Activated CD8-positive, alpha-beta memory T cell treated with anti-CD3 and anti-CD28 coated beads for 1 hour (primary cell): ENCODE data around the gene CENPU.

Source experiments
- DNase-seq, 2 donors: peaks; one replicate each; pipeline ENCODE4 v3.0.0-alpha.2; 2020; ENCODE audit warnings: low read depth in 1 of 2; ENCODE audit errors: extremely low read depth in 1 of 2

Gene CENPU

DNA sequence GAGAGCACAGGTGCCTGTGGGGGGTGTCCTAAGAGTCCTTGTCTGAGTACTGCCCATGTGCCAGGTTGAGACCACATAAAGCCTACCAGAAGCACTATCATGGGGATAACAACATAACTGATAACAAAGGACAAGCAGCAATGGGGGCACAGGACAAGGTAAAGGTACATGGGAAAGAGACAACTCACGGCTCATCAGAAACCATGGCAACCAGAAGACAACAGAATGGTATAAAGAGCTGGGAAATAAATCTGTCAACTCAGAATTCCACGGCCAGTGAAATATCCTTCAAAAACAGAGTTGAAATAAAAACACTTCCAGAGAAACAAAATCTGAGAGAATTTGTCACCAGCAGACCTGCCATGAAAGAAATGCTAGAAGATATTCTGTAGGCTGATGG is 20.0 kb downstream of the CENPU start:
- no peak for DNase-seq

GRCh38 chr4:184712322-184712721 is 21.6 kb downstream of the CENPU start:
- DNase-seq, result no peak

- DNase-seq, result no peak
These were observed 27.4 kb downstream of the CENPU start for GRCh38 chr4:184706453-184706852.

- no peak for DNase-seq
These were observed 28.2 kb downstream of the CENPU start for GRCh38 chr4:184705692-184706091.

- no peak for DNase-seq
These were observed 31.8 kb downstream of the CENPU start for GRCh38 chr4:184702114-184702513.

DNA sequence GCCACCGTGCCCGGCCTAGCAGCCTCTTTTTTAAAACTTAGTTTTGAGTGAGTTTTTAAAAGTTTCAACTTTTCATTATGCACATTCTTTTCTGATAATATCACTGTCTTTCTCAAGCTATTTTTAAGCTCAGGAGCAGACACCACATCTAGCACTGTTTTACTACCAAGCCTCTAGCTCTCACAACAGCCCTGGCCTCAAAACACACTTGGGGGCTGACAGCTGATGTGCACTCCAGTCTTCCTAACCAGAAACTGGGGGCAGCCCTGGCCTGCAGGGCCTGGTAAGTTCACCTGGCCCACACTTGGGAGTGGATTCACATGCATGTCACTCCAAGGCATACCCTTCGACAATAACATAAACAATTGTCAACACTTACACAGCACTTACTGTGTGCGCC is 34.0 kb downstream of the CENPU start:
- no peak for DNase-seq

- no peak for DNase-seq
These were observed 35.9 kb downstream of the CENPU start for GRCh38 chr4:184697956-184698355.

DNA sequence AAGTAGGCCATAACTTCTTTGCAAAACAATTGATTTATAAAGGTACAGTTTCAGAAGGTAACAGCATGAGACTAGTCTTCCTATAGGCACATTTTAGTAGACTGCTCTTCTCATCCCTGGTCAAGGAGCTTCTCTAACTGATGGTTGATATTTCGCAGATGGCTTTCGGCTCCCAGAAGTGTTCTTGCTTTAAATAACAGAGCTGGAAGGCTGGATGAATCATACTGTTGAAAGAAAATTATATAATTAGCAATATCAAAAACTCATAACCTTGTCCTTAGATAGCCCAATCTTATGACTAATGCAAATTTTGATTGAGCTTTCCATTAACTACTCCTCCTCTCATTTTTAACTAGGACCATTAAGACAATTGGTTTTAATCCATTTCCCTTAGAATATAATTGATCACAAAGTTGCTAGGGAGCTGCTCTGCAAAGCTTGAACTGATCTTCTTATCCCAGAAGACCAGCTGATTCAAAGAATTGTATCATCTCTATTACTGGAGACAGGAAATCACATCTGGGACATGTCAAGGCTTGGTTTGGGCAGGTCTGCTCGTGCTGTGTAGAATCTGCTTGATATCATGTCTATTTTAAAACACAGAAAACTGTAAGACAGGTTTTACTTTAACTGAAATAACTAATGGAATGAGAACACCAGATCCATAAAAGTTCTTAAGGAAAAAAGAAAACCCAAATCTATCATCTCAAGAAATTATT is 38.6 kb downstream of the CENPU start:
- no peak for DNase-seq

- no peak for DNase-seq
These were observed 39.4 kb downstream of the CENPU start for GRCh38 chr4:184694412-184694956.

DNA sequence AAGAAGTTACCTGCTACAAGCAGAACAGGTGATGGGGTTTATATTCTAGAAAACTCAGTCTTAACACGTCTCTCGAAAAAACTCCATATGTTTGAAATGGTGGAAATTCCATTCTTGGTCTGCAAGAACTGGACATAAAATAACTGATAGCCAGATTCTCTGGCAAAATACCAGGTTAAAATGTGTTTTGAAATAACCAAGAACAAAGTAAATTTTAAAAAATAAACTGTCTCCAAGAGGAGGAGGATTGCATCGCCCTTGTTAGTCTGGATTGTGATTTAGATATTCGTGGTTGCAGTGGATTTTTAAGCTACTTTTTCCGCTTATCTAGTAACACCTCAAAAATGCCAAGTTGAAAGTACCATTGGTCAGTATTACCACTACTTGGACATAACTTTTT is 40.8 kb downstream of the CENPU start:
- DNase-seq, result no peak

- no peak for DNase-seq
These were observed 44.2 kb downstream of the CENPU start for GRCh38 chr4:184689681-184690080.

DNA sequence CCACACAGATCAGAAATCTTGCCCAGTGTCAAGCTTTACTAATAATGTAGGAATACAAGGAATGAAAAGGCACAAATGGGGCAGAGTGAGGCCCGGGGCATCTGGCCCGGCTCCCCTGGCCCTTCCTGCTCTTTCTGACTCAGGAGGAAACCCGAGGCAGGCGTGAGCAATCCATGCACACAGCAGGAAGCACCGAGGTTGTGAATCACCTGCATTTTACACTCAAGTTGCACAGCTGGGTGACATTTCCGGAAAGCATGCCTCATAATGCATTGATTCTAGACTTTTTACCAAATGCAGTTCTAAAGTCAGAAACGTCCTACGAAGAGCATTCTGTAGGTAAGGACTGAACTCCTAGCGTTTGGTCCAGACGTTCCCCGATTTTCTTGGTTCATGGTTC is 45.4 kb downstream of the CENPU start:
- no peak for DNase-seq

- DNase-seq, result no peak
These were observed 45.9 kb downstream of the CENPU start for GRCh38 chr4:184688005-184688404.

DNA sequence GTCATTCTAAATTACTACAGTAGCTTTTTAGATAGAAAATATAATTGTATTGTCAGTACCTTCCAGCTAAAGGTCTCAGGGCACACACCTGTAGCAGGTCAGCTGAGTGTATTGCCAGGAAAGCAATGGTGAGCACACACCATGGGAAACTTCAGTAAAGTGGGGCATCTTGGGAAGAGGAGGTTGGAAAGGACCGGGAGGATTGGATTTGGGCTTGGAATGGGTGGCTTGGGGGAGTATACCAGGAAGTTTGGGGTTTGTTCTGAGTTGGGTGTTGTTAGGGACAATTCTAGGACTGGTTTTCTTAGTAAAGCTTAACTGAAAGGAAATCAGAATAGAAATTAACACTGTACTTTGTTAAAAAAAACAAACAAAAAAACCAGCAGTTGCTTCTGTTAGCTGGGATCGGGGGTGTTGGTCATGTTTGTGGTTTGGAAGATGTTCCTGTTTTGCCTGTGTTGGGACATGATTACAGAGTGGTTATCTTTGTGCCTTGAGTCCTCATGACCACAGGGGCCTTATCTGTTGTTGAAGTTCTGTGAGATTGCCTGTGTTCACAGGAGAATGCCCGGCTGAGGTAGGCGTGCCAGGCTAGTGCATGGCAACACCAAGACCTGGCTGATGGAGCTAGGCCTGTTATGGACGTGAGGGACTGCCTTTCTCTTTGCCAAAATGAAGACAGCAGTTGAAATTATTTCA is 49.3 kb downstream of the CENPU start:
- no peak for DNase-seq

- DNase-seq, result no peak
These were observed 52.0 kb downstream of the CENPU start for GRCh38 chr4:184681916-184682315.

- DNase-seq, result no peak
These were observed 53.2 kb downstream of the CENPU start for GRCh38 chr4:184680698-184681097.

DNA sequence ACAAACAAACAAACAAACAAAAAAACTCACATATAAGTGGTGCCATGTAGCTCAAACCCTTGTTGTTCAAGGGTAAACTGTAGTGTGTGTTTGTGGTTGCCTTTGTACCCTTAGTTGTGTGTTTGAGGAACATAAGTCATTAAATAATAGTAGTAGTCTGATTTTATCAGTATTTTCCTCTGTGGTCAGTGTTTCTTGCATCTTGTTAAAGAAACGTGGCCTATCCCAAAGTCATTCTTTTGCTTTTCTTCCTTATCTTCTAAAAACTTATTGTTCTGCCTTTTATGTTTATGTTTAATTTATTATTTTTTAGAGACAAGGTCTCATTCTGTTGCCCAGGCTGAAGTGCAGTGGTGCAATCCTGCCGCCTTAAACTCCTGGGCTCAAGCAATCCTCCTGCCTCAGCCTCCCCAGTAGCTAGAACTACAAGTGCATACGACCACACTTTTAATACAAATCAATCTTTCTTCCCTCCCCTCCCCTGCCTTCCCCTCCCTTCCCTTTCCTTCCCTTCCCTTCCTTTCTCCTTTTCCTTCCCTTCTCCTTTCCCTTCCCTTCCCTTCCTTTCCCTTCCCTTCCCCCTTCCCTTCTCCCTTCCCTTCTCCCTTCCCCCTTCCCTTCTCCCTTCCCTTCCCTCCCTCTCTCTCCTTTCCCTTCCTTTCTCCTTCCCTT is 57.9 kb downstream of the CENPU start:
- no peak for DNase-seq

- DNase-seq, result no peak
These were observed 58.9 kb downstream of the CENPU start for GRCh38 chr4:184675018-184675417.

DNA sequence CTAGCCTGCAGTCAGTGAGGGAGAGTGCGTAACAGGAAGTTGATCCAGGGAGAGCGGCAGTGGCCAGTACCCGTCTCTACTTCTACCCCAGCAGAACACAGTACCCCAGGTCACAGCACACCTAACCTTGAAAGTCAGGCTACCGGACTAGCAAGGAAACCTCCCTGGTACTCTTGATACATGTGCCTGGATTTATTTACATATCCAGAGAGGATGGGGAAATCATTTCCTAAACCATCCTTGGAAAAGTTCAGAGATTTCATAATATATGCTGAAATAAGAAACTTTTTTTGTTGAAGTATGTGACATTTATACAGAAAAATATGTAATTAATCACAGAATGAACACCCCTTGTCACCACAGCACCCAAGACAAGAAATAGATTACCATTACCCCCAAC is 59.9 kb downstream of the CENPU start:
- DNase-seq, result no peak

- no peak for DNase-seq
These were observed 61.2 kb downstream of the CENPU start for GRCh38 chr4:184672741-184673140.

- no peak for DNase-seq
These were observed 62.8 kb downstream of the CENPU start for GRCh38 chr4:184671101-184671500.

GRCh38 chr4:184669251-184669650 is 64.6 kb downstream of the CENPU start:
- no peak for DNase-seq
